HG03280 (cell line): Measurements from ENCODE around the gene PSG1.
"Not testable (repeated sequence)": the region's sequence is repeated elsewhere in the genome, so short reads cannot be mapped to it uniquely, and the experiment has no call there.

ENCODE experiments used
- ATAC-seq: cut with Tn5 transposase; IDR thresholded peaks from one replicate; pipeline ENCODE4 v1.9.1; 2021; ENCODE audit warnings: mild to moderate bottlenecking, moderate library complexity; ENCODE audit not compliant: unreplicated experiment

PSG1 gene

DNA sequence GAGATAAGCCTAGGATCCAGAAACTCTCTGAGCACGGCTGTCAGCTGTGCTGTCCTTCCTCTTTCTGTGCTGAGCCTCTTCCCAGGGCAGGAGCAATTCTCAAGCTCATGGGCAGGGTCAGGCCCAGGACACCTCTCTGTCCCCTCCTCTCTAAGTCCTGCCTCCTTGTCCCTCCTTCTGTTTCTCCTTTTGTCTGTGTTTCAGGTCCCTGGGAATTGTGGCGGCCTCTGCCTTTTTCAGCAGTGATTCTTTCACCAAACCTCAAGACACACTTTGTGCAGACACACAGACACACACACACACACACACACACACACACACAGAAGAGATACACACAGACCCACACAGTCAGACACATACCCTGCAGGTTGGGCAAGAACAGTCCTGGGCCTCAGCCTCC is at the start of gene PSG1:
PSG1 (minus strand) TSS at position 101 of the 400 bp plus-strand sequence. CDS start 132 bp downstream, outside the sequence.
- no peak for ATAC-seq

DNA sequence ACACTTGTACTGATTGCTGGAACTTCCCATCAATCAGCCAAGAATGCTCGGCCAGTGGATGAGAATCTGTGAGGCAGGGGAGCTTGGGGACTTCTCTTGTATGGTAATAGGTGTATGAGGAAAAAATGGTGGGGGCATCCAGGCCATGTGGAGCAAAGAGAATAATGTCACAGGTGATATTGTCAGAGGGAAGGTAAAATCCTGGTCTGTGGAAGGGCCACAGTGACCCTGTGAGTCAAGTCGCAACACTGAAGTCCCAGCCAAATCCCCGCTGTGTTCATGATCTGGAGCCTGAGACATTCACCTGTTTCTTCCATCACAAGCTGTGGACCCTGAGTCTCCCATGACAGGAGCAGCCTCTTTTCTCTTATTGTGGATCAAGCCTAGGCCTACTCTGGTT is 49.4 kb upstream of the PSG1 start:
- ATAC-seq: no peak

GRCh38 chr19:42926781-42927180 is 47.3 kb upstream of the PSG1 start:
- ATAC-seq: no peak

GRCh38 chr19:42923106-42923505 is 43.6 kb upstream of the PSG1 start:
- not testable (repeated sequence) for ATAC-seq

DNA sequence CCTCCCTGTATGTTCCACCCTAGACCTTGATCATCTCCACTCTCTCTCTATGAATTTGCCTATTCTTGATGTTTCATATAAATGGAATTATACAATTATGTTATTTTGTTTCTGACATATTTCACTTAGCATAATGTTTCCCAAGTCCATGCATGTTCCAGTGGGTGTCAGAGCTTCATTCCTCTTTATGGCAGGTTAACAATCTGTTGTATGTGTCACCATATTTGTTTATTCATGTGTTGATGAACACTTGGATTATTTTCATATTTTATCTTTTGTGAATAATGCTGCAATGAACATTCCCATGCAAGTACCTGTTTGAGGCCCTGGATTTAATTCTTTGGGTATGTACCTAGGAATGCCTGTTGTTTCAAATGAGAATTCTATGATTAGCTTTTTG is 41.5 kb upstream of the PSG1 start:
- ATAC-seq: not testable (repeated sequence)

- ATAC-seq: no peak
These were observed 40.2 kb upstream of the PSG1 start for GRCh38 chr19:42919757-42920079.

DNA sequence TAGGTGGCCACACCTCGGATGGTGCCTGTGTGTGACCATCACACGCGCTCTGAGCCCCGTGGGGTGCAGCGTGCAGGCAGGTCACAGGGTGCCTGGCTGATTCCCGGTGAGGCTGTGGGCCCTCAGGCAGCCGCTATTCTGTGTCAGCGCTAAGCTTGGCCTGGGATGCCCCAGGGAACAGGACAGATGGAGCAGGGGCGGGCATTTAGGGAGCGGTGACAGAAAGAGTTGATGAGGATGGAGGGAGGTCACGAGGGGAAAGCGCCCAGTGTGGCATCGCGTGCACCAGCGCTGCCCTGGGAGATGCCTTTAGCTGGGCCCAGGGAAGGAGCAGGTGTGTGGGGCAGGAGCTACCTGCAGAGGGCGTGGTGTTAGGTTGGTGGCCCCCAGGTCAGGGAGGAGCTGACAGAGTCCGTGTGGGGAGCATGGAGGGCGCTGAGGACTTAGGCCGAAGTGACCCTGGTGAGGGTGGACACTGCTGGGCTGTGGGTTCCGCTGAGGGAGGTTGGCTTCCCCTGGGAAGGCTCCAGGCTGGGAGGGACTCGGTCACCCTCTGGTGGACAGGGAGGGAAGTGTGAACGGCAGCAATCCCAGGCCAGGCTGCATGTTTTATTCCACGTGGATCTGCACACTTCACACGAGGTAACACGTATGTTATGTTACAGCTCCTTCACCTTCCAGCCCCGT is 39.7 kb upstream of the PSG1 start:
- ATAC-seq: not testable (repeated sequence)

DNA sequence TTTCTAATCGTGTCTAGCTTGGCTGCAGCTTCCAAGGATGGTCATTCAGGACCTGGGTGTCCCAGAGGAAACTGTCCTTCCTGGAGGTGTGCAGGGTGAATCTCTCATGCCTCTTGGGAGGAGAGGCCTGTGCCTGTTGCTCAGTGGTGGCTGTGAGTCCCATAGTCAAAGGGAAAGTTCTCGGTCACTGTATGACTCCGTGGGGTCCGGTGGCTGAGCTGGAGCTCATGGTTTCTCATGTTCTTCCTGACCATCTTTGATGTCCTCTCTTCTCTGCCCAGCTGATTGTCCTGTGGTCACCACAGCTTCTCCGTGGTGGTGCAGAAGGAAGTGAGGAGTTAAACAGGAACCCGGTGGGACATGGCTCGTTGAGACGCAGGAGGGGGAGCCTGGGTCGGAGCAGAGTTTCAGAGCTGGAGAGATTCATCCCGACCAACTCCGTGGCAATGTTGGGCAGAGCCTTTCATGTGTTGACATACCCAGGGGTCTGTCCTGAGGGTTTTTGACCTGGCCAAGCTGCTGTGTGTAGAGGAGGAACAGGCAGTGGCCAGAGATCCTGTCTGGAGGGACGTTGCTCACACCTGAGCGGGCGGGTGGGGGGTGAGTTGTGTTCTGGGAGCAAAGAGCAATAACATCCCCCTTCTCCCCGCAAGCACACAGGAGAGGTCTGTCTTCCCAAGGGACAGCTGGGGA is 39.0 kb upstream of the PSG1 start:
- not testable (repeated sequence) for ATAC-seq

DNA sequence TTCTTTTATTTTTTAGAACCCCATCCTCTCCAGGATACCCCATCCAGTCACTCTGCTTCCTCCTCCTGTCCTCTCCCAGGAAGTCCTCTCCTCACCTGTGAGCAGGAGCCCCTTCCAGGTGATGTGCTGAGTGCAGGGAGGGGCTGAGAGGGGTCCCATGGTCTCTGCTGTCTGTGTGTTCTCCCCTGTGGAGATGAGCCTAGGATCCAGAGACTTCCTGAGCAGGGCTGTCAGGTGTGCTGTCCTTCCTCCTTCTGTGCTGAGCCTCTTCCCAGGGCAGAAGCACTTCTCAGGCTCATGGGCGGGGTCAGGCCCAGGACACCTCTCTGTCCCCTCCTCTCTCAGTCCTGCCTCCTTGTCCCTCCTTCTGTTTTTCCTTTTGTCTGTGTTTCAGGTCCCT is 38.1 kb upstream of the PSG1 start, which contains the start of gene PSG6:
PSG6 (minus strand) TSS at position 261 of the 400 bp plus-strand sequence; CDS start at position 159, 102 bp downstream.
- not testable (repeated sequence) for ATAC-seq

DNA sequence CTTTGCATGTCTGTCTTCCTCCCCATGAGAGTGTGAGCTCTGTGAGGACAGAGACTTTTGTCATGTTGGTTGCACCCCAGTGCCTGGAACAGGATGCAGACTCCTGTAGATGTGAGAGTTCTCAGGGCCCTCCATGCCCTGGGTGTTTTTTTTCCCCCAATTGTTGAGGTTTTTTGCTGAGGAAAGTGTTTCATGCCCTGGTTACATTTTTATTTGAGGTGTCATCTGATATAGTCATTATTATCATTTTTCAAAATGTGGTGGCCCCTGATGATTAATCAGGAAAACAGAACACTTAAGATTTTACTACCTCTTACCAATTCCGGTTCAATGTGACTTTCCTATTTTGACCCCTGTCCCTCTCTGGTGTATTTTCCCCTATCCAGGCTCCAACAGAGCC is 37.4 kb upstream of the PSG1 start:
- ATAC-seq: not testable (repeated sequence)

- ATAC-seq: not testable (repeated sequence)
These were observed 34.0 kb upstream of the PSG1 start for GRCh38 chr19:42913516-42913915.

- not testable (repeated sequence) for ATAC-seq
These were observed 33.4 kb upstream of the PSG1 start for GRCh38 chr19:42912941-42913340.

GRCh38 chr19:42911731-42912130 is 32.2 kb upstream of the PSG1 start:
- ATAC-seq: not testable (repeated sequence)

DNA sequence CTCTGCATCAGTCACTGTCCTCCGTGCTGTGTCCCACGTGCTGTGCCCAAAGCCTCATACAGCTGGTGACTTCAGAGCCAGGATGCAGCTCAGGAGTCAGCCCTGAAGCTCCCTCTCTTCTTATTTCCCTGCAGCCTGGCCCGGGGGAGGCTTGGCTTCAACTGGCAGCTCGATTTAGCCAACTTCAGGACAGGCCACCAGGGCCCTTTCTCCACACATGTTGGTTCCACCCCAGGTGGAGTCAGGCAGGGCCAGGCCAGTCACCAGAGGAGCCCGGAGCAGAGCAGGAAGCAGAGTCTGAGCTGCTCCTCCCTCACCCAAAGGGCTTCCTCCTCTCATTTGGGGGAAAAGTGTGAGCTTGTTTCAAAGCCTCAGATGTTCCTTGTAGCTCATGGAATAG is 26.6 kb upstream of the PSG1 start:
- not testable (repeated sequence) for ATAC-seq

- not testable (repeated sequence) for ATAC-seq
These were observed 21.0 kb upstream of the PSG1 start for GRCh38 chr19:42900561-42900960.

- ATAC-seq: not testable (repeated sequence)
These were observed 20.2 kb upstream of the PSG1 start for GRCh38 chr19:42899674-42900073.

DNA sequence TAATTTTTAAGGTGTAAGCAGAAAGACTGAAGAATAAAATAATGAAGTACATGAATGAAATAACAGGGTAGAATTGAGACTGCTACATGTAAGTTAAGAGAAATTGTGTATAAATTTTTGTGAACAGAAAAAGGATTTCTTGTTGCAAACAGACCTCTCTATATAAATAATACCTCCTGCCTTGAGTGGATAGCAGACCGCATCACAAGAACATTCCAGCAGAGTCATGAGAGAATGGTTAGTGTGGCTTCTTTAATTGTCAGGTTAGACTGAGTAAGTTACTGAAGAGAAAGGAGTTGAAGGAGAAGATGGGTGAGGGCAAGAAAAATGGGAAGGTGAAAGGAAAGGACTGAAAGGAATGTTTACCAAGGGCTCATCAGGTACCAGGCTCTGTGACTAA is 19.6 kb upstream of the PSG1 start:
- not testable (repeated sequence) for ATAC-seq

DNA sequence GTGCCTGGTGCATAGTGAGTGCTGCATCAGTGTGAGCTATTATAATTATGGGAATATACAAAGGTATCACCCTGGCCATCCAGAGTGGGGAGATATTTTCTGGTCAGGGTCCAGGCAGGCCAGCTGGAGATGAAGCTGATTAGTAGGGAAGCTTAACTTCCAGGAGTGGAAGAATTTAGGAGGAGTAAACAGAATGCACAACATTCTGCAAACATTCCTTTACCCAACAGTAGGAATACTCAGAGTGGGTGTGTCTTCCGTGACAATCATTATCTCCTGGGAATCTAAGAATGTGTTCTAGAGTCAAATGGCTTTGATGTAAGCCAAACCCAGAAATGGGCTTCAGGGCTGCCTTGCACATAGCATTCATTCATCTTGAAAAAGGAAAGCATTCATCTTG is 19.1 kb upstream of the PSG1 start:
- not testable (repeated sequence) for ATAC-seq

- not testable (repeated sequence) for ATAC-seq
These were observed 18.2 kb upstream of the PSG1 start for GRCh38 chr19:42897729-42898128.

DNA sequence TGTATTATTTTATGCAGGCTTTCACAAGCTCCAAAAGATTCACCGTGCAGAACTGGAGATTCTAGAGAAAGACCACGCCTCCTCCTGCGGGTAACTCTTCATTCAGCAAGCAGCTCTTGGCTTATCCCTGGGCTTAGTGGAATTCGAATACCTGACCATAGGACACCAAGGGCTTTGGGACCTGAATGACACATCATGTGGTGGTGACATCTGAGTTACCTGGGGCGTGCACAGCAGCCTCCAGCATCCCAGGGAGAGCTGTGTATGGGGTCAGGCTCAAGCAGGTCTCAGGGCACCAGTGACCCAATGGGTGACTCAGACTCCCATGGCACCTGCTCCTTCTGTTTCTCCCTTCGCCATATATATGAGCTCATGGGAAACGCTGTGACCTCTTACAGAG is 10.9 kb upstream of the PSG1 start:
- not testable (repeated sequence) for ATAC-seq

DNA sequence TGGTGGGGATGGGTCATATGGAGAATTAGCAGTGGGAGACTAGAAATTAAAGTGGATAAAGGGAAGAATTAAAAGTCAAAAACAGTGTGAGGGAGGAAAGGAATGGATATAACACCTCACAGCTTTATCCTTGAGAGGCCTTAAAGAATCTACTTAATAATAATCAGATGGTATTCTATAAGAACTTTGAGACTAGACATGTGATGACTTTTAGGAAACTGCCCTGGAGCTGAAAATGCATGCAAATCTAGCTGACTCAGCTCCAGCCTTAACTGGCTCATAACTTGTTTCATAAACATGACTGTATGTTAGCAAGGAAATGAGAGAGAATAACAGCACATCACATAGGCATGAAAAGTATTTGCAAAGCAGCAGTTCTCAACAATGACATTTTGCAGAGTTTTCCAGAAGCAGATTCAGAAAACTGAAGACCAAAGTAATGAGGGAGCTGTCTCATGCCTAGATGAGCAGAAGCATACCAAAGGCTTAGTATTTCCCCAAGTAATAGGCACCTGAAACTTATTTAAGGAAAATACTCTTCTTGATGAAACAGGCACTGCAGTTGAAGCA is 8.4 kb upstream of the PSG1 start:
- not testable (repeated sequence) for ATAC-seq

DNA sequence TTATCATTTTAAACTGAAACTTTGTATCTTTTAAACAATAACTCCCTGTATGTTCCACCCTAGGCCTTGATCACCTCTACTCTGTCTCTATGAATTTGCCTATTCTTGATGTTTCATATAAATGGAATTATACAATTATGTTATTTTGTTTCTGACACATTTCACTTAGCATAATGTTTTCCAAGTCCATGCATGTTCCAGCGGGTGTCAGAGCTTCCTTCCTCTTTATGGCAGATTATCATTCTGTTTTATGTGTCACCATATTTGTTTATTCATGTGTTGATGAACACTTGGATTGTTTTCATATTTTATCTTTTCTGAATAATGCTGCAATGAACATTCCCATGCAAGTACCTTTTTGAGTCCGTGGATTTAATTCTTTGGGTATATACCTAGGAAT is 3.2 kb upstream of the PSG1 start:
- not testable (repeated sequence) for ATAC-seq
